Stimulated activated CD8-positive, alpha-beta memory T cell treated with anti-CD3 and anti-CD28 coated beads, Interleukin-12 subunit alpha, Interleukin-12 subunit beta, amount 100 ng/mL, for 24 hours (primary cell): ENCODE results near the gene GRK1.

Experiments
- DNase-seq: peaks from one replicate; pipeline ENCODE4 v3.0.0-alpha.2; 2020; ENCODE audit errors: extremely low read depth

The GRK1 gene

DNA sequence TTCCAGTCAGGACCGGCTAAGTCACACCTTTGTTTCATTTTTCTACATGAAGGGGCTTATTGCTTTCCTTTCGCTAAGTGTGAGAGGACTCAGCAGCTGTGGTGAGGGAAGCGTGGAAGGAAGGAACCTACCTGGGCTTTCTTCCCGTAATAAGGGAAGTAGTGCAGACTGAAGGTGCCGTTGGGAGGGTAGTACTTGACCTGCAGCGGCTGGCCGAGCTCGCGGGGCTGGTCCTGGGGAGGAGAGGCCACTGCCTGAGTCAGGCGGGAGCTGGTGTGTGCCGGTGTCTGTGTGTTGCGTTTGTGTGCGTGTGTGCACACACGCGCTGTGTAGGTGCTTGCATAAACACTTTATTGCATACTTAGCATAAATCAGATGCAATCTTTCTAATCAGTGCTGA, 16.7 kb upstream of the GRK1 start:
- DNase-seq: no peak

DNA sequence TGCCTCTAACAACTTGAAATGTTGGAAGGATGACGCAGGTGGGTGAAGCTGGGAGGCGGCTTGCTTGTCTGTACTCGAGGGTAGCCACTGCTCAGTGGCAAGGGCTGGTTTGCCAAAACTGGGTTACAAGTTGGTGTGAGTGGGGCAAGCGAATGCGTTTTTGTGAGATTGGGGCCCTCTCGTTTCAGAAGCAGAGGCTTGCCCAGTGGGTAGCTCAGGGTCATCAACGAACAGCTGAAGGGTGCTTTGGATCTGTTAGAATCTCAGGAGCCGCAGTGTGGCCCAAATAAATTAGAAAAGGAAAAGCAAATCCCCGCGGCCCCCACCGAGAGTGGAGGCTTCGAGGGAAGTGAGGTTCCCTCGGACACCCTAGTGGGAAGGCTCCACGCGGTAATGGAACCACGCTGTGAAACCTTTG, 16.3 kb upstream of the GRK1 start:
- no peak for DNase-seq

DNA sequence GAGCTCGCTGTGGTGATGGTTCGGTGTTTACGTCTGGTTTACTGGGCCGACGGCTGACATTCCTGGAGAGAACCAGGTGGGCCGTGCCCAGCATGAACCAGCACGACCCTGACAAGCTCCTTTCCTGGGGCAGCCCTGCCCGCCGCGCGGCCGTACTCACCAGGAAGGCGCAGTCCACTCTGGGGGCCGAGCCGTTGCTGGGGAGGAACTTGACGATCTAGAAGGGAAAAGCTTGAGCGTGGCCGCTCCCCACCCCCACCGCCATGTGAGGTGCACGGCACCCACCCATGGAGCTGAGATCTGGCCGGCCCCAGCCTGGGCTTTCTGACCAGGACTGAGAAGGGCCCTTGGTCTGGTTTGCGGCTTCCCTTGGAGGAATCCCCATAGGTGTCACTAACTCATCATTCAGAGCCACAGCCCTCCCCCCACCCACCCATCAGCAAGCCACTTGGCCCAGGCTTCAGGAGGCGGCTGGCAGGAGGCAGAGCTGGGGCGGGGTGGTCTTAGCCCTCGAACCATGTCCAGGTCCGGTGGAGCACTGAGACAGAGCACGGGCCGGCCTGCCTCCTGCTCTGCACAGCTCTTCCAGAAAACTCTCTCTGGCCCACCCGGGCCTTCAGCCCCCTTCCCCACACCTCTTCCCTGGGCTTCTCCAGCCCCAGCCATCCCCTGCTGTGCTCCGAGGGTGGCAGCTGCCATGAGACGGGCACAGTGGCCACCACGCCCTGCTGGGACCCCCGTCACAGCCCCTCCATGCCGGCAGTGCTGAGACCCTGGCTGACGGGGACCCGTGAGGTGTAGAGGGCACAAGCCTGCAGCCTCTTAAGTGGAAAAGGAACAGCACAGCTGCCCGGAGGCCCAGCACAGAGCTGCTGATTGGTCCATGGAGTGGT, 15.3 kb upstream of the GRK1 start:
- DNase-seq: no peak

DNA sequence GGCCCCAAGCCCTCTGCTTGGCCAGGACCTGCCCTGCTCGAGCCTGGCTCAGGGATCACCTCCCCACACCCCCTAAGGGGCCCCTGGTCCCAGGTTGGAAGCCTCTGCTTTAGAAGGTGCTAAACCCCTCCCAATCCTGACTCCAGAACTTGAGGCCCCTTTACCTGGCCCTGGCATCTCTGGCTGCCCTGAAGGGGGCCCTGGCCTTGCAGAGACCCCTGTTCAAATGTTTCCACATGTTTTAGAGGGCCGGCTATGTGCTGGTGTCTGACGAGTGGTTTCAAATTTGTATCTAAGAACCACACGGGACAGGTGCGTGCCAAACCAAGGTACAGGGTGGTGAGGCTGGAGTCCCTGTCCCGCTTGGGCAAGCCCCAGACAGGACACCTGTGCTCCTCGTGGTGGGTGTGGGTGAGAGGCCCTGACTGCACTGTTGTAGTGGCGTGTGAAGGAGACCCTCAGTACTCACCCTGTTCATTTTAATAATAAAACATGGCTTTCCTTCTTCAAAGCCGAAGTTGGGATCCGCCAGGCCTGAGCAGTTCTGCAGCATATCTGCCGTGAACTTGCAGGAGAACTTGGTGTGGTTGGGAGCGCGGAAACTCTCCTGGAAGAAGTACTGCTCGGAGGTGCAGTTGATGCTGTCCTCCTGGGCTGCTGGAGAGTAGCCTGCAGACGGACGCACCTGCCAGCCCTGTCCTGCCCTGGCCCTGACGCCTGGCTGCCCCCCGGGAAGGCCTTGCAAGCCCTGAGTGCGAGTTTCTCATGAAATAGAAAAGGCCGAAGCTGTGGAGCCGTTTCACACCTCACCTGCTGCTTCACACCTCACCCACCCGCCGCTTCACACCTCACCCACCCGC, 14.4 kb upstream of the GRK1 start:
- DNase-seq: no peak

DNA sequence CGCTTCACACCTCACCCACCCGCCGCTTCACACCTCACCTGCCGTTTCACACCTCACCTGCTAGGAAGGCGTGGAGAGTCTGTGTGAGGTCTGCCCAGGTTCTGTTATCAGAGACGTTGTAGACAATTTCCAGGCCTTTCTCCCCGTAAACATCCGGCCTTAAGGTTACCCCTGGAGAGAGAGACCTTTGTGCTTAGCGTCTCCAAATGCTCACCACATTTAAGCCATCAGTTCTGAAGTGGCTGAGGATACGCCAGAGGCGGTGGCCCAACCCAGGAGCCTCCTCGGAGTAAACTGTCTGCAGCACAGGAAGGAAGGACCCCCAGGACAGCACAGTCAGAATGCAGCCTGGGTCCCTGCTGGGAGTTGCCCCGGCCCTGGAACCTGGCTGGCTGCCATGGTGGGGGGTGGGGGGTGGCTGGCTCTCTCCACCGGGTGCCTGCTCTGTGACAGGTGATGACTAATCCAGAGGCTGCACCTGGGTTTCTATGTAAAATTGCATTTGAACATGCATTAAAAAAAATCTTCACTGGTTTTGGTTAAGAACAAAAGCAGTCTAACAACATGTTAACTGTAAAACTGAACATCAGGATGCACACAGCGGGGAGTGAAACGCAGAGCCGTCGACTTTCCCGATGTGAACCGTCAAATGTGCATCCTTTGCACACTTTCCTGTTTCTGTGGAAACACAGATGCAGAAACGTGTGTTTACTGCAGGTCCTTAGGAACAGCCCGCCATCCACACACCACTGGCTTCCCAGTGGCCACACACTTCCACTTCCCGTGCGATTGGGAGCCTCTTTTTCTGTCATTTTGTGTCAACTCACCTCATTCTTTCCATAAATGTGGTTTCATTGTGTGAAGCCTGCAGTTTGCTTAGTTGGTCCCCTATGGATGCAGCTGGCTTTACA, 13.5 kb upstream of the GRK1 start:
- DNase-seq: no peak

DNA sequence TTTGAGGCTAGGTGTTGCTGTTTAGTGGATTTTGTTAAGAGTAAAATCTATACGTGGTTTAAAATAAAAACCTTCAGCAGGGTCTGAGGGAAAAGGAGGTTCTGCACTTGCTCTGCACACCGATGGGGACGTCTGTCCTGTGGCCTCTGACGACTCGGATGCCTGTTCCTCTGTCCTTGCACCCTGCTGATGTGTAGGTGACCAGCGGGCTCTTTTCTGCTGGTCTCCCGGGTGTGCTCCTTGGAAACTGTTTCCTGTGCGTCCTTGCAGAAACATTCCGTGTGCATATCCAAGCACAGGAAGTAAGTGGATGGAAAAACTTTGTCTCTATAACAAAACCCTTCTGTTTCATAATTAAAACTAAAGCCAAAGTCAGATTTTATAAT, 12.9 kb upstream of the GRK1 start:
- DNase-seq: no peak

DNA sequence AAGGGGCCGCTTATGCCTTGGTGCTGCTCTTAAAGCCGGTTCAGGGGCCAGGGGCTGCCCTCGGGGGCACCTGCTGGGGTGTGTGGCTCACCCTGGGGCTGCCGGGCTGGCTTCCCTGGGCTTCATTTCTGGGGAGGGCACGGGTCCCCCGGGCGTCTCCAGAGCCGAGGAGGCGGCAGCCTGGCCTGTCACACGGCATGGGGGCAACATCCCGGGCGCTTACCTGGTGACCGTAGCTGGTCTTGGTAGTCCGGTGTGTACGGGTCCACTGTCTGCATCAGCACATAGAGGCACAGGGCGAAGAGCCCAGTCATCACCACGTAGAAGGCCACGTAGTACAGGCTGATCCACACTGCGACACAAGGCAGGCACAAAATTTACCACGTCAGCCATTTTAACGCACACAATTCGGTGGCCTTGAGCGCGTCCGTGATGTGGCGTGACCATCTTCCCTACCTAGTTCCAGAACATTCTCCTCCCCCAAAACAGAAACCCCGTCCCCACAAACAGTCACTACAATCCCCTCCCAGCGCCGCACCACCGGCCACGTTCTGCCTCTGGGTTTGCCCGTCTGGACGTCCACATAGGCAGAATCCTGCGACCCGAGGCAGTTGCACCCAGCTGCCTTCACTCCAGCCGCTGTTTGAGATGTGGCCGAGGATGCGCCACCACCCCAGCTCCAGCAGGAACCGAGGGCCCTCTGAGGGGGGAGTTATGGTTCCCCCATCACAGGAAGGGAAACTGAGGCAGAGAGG, 12.3 kb upstream of the GRK1 start:
- no peak for DNase-seq

DNA sequence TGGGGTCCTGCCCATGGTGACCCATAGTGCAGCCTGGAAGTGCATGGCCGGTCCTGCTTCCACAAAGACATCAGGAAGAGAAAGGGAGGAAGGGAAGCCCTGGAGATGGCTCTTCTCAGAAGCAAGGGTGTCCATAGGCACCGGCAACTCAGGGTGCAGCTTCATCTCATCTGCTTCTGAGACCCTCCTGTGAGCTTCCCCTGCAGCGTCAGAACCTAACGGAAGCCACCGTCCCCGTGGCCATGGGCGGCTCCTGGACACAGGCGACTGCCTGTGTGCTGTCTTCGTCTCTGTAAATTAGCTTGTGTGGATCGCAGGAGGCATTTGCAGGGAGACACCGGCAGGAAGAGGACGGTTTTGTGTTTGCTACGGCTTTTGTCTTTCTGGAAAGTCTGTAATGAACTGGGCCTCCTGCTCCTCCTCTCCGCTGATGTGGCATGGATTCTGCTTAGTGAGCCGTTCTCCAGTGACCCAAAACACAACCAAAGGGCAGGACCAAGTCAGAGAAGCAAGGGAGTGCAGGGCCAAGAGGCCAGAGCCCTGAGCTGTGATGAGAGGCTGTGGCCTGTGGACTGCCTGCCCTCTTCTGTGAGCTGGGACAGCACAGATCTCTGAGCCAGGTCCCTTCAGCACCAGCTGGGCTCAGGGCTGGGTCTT, 11.5 kb upstream of the GRK1 start:
- no peak for DNase-seq

DNA sequence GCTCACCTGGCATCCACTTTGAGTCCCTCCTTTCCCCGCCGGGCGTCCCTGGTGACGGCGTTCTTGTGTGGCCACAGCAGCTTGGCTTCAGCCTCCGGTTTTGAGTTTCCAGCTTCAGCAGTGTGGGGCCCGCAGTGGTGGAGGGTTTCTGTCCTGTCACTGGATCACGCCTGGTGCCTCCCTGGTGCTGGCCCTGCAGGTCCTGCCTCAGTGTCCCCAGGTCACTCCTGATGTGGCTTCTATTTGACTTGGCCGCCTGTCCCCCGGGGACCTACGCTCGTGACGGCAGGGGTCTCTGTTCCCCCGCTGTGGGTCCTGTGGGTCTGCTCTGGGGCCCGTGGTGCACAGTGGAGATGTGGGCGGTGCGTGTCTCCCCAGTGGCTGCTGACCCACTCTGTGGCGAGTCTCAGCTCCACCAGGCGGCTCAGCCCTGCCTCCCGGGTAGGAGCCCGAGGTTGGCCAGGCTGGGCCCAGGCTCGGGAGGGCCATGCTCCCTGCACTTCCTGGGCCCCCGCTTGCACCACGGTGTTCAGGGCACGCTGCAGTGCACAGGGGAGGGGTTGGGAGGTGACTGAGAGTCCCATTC, 10.9 kb upstream of the GRK1 start:
- no peak for DNase-seq

DNA sequence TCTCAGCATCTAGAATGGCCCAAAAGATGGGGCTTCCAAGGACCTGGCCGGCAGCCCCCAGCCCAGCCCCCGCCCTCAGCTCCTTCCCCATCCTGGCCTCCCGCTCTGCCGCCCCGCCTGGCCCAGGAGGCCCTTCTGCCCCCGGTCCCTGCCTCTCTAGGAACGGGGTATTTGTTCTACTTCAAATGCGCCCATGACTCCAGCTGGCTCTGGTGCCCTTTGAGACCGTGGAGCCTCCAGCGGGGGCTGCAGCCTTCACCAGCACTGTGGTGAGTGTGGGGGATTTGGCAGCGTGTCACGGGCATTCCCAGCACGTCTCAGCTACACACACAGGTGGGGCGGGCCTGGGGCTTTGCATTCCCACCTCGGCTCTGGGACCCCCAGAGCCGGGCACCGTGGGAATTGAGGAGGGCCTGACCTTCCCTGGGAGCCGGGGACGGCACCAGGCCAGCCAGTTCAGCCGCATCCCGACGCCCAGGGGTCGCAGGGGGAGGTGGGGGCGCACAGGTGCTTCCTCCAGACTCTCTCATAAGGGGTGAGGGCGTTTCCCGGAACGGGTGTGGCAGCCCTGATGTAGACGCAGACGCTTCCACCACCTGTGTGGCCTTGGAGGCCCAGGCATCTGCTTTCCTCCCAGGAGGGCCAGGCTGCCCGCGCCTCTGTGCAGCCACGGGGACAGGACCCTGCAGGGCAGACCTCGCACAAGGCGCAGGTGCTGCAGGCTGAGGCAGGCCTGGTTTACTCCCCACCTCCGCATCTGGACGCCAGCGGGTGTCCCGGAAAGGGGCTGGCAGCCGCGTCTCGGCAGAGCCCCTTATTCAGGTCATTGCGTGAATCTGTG, 10.0 kb upstream of the GRK1 start:
- DNase-seq: no peak

DNA sequence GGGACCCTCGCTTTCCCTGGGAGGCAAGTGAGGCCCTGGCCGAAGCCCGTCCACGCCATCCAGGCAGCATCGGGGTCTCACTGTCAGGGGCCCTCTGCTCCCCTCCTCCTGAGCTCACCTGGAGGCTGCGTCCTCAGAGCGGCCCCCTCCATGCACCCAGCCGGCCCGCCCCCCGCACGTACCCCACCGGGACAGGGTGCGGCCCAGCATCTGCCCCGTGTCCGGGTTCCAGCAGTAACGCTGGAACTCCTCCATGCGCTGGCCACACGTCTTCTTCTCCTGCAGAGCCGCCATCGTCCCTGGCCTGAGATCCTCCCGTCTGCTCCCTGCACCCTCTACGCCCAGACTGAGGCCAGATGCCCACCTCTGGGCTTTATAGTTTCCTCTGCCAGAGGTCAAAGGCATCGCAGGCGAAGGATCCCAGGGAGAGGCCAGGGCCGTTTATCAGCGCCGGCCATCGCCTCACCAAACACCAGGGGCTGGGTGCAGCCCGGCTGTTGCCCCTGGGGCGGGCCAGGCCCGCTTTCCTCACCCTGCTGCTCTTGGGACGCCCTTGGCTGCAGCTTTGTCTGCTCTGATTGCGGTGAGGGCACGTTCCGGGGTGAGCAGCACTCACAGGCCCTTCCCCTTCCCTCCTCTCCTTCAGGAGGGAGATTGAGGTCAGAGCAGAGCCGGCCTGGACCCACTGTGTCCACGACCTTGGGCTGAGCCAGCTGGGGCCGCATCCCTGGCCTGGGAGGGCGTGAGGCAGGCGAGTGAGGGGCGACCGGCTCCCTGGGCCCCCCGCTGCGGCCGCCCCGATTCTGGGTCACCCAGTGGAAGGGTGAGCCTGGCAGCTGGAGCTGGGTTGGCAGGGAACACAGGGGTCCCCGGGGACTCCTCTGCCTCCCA, 8.9 kb upstream of the GRK1 start, which contains the start of gene ATP4B:
TSS of gene ATP4B (minus strand) at position 348 of the 891 bp plus-strand sequence. CDS start at position 294, 54 bp downstream.
- no peak for DNase-seq

DNA sequence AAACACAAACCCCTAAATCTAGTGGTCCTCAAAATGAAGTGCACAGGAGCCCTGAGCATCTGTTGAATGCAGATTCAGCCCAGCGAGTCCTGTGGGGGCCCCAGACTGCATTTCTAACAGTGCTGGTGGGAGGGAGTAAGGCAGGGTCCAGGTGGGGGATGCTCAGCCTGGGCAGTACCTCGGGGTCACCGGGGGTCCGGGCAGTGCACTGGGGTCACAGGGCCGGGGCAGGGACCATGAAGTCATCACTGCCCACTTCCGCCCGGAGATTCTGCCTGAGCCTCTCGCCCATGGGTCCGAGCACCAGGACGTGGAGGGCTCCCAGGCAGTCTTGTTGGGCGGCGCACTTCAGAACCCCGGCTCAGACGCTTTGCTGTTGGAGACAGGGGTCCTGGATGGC, 8.2 kb upstream of the GRK1 start:
- DNase-seq: no peak

DNA sequence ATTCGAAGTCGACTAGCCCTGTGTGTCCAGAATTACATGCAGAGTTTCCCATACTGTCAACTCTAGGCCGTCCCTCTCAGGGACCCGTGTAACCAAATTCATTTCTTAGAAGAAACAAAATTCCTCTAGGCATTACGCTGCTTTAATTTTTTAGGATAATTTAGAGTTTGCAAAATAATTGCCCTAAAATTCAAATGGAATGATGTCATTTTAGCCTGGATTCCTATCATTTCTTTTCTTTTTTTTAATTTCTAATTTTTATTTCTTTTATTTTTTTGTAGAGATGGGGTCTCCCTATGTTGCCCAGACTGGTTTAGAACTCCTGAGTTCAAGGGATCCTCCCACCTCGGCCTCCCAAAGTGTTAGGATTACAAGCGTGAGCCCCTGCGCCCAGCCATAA, 7.7 kb upstream of the GRK1 start:
- no peak for DNase-seq

DNA sequence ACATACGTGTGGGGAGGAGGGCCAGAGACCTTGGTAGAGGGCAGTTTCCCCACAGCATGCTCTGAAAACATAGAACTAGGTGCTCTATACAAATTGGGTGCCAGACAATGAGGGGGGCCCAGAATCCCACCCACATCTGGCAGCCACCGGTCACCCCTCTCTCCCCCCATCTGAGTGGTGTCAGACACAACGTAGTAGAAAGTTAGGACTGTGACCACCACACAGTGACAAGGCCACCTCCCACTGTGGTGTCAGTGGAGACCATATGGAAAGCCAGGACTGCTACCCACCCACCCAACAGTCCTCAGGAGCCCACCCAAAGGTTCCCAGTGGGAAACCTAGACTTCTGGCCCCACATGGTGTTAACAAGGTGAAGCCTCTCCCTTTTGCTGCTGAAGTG, 7.0 kb upstream of the GRK1 start:
- no peak for DNase-seq

DNA sequence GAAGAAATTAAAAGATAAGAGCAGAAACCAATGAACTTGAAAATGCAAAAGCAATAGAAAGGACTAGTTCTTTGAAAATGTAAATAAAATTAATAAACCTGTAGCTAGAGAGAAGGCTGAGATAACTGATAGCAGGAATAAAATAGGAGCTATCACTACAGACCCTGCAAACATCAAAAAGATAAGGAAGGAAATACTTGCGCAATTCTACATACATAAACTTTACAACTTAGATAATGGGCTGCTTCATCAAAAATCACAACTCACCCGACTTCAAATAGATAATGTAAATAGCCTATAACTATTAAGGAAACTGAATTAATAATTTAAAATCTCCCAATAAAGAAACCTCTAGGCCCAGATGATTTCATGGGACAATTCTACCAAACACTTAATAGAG, 5.5 kb upstream of the GRK1 start:
- no peak for DNase-seq

DNA sequence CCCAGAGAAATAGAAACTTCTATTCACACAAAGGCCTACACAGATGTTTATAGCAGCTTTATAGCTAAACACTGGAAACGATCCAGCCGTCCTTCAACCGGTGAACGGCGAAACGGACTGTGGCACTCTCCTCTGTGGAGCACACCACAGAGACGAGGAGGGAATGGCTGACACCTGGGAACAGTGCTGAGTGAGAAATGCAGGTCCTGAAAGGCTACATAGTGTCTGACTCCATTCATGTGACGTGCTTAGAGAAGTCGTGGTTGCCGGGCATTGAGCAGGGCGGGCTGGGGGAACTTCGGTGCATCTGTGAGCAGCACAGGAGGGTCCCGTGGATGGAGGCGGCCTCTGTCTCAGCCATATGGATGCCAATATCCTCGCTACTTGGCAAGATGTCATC, 3.1 kb upstream of the GRK1 start:
- no peak for DNase-seq

DNA sequence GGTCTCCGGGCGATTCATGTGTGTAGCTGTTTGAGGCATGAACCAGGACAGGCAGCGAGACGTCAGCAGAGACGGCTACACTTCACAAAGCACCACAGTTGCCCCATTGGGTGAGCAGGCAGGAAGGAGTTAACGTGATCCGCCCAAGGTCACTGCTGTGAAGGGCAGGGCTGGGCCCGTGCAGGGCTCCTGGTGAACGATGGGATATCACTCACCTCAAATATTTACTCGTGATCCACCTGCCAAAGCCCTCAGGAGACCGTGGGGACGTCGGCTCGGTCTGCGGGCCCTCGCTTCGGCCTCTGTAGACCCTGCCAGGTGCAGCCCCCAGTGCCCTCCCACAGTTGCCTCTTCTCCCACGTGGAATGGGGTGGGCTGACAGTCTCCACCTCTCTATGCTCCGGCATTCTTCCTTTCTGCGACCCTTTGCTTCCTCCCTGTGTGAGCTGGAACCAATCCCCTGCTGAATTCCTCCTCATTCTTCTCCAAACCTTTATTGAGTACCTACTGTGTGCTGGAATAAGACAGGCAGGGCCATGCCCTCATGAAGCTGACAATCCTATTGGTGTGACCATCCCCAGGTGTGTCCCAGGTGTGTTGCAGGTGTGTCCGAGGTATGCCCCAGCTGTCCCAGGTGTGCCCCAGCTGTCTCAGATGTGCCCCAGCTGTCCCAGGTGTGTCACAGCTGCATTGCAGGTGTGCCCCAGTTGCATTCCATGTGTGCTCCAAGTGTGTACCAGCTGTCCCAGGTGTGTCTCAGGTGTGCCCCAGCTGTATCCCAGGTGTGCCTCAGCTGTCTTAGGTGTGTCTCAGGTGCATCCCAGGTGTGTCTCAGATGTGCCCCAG, 2.0 kb upstream of the GRK1 start:
- DNase-seq: no peak
